Measurements from ENCODE around the gene SSTR5. TPM values are rescaled to one million over a fixed set of nuclear protein-coding genes. Genes with fewer than 3 reads are reported as not detected.

The SSTR5 gene
- total RNA-seq, 1 experiment from 2014 or later: not detected

GRCh38 chr16:1049113-1049975 lies 23.2 kb upstream of the SSTR5 start:
- peaks cover 67% of the 10 kb centered on the region for H3K27me3 Mint-ChIP-seq (ENCODE audit: unreplicated experiment)

GRCh38 chr16:1049976-1050247 lies 22.6 kb upstream of the SSTR5 start:
- no peak for DNase-seq

More at GRCh38 chr16:1049113-1049975, 23.2 kb upstream of the SSTR5 start:
- CTCF ChIA-PET: no interaction called here
- Mint-ChIP-seq H3K4me3 (ENCODE audit: low read depth, unreplicated experiment) (no peak overlapping the region), H3K27ac (ENCODE audit: unreplicated experiment) (no peak overlapping the region), H3K9me3 (ENCODE audit: low read depth, unreplicated experiment) (no peaks in the 10 kb centered on the region), H3K36me3 (ENCODE audit: insufficient read depth, unreplicated experiment) (no peaks in the 10 kb centered on the region), H3K4me1 (ENCODE audit: low read depth, unreplicated experiment) (no peaks in the 10 kb centered on the region)
- intact Hi-C loops (cut with micrococcal nuclease; ENCODE audit: unreplicated experiment): no loop called here
- no peak for TF ChIP-seq CTCF (IDR thresholded peaks at IDR 0.05; ENCODE audit: unreplicated experiment)
- DNase-seq: no peak
- no TSS peak for BruUV-seq (replicated peaks)

GRCh38 chr16:1050516-1050915 lies 22.0 kb upstream of the SSTR5 start:
- Mint-ChIP-seq H3K27me3 (ENCODE audit: unreplicated experiment) (peaks cover 76% of the 10 kb centered on the region), H3K9me3 (ENCODE audit: low read depth, unreplicated experiment) (no peaks in the 10 kb centered on the region), H3K27ac (ENCODE audit: unreplicated experiment) (no peak overlapping the region), H3K4me1 (ENCODE audit: low read depth, unreplicated experiment) (no peaks in the 10 kb centered on the region), H3K36me3 (ENCODE audit: insufficient read depth, unreplicated experiment) (no peaks in the 10 kb centered on the region), H3K4me3 (ENCODE audit: low read depth, unreplicated experiment) (no peak overlapping the region)
- BruUV-seq (replicated peaks): no TSS peak
- intact Hi-C loops (cut with micrococcal nuclease; ENCODE audit: unreplicated experiment): no loop called here
- CTCF ChIA-PET: no interaction called here
- no peak for TF ChIP-seq CTCF (IDR thresholded peaks at IDR 0.05; ENCODE audit: unreplicated experiment)
- DNase-seq: no peak

More at GRCh38 chr16:1049976-1050247, 22.6 kb upstream of the SSTR5 start:
- intact Hi-C loops (cut with micrococcal nuclease; ENCODE audit: unreplicated experiment): no loop called here
- Mint-ChIP-seq H3K4me1 (ENCODE audit: low read depth, unreplicated experiment) (no peaks in the 10 kb centered on the region), H3K27ac (ENCODE audit: unreplicated experiment) (no peak overlapping the region), H3K9me3 (ENCODE audit: low read depth, unreplicated experiment) (no peaks in the 10 kb centered on the region), H3K36me3 (ENCODE audit: insufficient read depth, unreplicated experiment) (no peaks in the 10 kb centered on the region), H3K4me3 (ENCODE audit: low read depth, unreplicated experiment) (no peak overlapping the region), H3K27me3 (ENCODE audit: unreplicated experiment) (peaks cover 70% of the 10 kb centered on the region)
- no peak for TF ChIP-seq CTCF (IDR thresholded peaks at IDR 0.05; ENCODE audit: unreplicated experiment)
- CTCF ChIA-PET: no interaction called here
- BruUV-seq (replicated peaks): no TSS peak

- no peaks in the 10 kb centered on the region for H3K36me3 Mint-ChIP-seq (ENCODE audit: insufficient read depth, unreplicated experiment)
- H3K4me1 Mint-ChIP-seq (ENCODE audit: low read depth, unreplicated experiment): no peaks in the 10 kb centered on the region
- H3K9me3 Mint-ChIP-seq (ENCODE audit: low read depth, unreplicated experiment): no peaks in the 10 kb centered on the region
- no peak for DNase-seq
- TF ChIP-seq CTCF (IDR thresholded peaks at IDR 0.05; ENCODE audit: unreplicated experiment): no peak
- no TSS peak for BruUV-seq (replicated peaks)
- H3K27me3 Mint-ChIP-seq (ENCODE audit: unreplicated experiment): peaks cover 80% of the 10 kb centered on the region
- intact Hi-C loops (cut with micrococcal nuclease; ENCODE audit: unreplicated experiment): no loop called here
- H3K27ac Mint-ChIP-seq (ENCODE audit: unreplicated experiment): no peak overlapping the region
- no peak overlapping the region for H3K4me3 Mint-ChIP-seq (ENCODE audit: low read depth, unreplicated experiment)
- CTCF ChIA-PET: no interaction called here
Measured at GRCh38 chr16:1050921-1051320, 21.6 kb upstream of the SSTR5 start.
